DMS53 treated with DMSO at 0.1 percent for 48 hours (cell line): ENCODE results near the gene UGT1A10.

Experiments
- DNase-seq: peaks from one replicate; lab custom pipeline; 2025; ENCODE audit not compliant: unreplicated experiment; lab: John Stamatoyannopoulos, UW

The UGT1A10 gene

DNA sequence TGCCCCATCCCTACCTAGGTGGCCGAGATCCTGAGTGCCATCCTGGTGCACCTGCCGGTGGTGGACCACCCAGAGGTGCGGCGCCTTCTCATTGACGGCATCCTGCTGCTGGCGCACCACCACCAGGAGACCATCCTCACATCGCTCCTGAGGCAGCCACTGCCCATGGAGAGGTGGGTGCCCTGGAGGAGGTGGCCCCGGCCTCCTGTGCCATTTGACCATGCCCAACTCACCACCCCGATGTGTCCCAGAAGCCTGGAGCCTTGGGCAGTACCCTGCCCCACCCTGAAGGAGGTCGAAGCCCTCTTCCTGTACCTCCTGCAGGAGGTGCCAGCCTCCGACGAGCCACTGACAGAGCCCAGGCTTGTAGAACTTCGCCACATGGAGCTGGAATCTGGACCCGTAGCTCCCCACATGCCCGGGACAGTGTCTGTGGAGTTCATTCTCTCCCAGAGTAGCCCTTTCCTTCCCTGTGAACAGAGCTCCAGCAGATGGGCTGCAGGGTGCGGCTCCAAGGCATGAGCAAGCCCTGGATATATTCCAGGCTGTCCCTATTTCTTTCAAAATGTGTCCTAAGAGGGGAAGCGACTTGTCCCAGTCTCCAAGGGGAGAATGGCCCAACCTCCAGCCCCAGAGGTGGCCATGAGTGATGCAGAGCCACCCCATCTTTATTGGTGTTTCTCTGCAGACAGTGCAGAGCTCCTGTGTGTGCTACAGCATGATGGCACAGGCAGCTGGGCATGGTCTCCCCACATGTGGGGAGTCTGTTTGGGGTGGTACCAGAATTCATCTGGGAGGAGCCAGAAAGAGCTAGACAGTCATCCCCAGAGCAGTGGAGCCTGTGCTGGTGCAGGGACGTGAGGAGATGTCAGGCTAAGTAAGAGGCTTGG lies 183.9 kb downstream of the UGT1A10 start:
- no peak for DNase-seq

DNA sequence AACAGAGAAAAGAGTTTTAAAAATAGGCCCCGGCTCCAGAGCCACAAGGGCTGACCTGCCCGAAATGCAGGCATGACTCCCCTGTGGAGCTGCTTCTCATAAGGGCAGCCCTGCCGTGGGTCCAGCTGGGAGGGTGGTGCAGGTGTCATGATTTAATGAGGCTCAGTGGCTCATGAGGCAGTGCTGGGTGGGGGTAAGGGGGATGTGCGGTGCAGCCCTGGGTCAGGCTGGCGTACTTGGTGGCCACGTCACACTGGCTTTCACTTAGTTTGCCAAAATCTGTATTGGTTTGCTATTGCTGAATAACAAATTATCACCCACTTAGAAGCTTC lies 184.5 kb downstream of the UGT1A10 start:
- DNase-seq, result no peak

DNA sequence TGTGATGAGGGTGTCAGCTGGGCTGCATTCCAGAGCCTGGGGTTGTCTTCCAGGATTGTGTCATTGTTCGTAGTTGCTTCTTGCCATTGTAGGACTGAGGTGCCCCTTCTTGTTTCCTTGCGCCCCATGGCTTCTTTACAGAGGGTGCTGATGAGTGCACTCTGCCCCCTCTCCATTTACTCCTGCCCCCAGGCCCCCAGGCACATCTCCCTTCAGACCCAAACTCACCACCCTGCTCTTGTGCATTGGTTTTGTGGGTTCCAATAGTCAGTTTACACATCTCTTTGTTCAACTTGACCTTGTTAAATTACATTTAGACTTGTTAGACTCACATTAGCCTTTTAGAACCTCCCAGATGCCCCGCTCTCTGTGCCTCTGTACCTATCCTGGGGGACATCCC lies 184.9 kb downstream of the UGT1A10 start:
- DNase-seq, result no peak

DNA sequence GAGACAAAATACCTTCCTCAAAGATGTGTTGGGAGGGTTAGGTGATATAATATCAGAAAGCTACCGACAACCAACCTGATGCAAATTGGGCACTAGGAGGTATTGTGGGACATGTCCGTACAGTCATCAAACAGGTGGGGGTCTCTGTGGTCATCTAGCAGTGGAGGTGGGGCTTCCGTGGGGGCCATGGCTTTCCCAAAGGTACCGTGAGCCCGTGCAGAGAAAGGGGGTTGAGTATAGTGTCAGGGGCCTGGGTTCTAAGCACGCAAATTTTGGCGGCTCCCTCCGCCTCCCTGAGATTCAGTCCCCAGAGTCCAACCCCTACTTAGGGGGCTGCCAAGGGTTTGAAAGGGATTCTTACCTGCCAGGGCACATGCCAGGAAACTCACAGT lies 185.5 kb downstream of the UGT1A10 start:
- DNase-seq, result no peak

DNA sequence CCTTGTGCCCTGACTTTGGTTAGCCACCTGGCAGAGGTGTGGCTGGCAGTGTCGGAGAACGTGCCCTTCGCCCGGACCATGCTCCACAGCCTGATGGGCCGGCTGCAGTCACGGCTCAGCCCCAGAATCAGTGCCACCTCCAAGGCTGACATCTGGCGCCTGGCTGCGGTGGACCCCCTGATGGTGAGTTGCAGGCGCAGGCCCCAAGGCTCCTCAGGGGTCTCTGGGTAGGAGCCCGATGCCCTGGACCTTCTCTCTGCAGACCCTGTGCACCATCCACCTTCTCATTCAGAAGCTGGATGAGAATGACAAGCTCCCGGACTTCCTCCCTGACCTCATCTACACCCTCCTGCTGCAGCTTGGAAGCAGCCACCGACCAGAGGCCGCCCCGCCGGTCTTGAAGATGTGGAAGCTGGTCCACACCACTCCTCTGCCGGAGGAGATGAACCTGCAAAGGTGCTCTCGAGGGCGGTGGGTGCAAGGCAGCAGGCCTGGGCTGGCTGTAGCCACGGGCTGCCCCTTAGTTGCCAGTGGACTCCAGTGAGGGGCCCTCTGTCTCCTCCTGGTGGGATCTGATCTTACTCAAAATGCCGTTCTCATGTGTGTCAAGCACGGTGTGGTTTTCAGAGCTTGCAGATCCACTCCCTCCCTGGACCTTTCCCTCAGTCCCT lies 186.0 kb downstream of the UGT1A10 start:
- no peak for DNase-seq
